H1 (cell line): ENCODE results near the gene CCDC33.

Source experiments
- CEBPB ChIP-seq: IDR thresholded peaks from 2 replicates; pipeline ENCODE4 v1.6.1; 2012; ENCODE audit warnings: low read depth, low read length
- EZH2 ChIP-seq: fragments of 200-600 bp; sonication (generic); IDR thresholded peaks from 2 replicates; pipeline ENCODE4 v1.7.1; 2012; ENCODE audit warnings: low read depth, mild to moderate bottlenecking, moderate library complexity, low read length, inconsistent platforms; ENCODE audit not compliant: severe bottlenecking
- GABPA ChIP-seq: IDR thresholded peaks from 2 replicates; pipeline ENCODE4 v1.6.1; 2011; ENCODE audit warnings: mild to moderate bottlenecking, low read length, moderate library complexity, borderline replicate concordance; ENCODE audit not compliant: insufficient read depth
- JUN ChIP-seq: IDR thresholded peaks from 2 replicates; pipeline ENCODE4 v1.6.1; 2011; ENCODE audit warnings: low read depth, mild to moderate bottlenecking, improper control_type of control experiment, low read length
- NRF1 ChIP-seq: IDR thresholded peaks from 2 replicates; pipeline ENCODE4 v1.6.1; 2011; ENCODE audit warnings: mild to moderate bottlenecking, low read depth, low read length, improper control_type of control experiment
- POLR2AphosphoS5 ChIP-seq: IDR thresholded peaks from 2 replicates; pipeline ENCODE4 v1.6.1; 2011; ENCODE audit warnings: low read depth, low read length
- RFX5 ChIP-seq: IDR thresholded peaks from 2 replicates; pipeline ENCODE4 v1.6.1; 2011; ENCODE audit warnings: low read depth, low read length, improper control_type of control experiment, borderline replicate concordance
- TF ChIP-seq, protein P1 (sequence below), 3 experiments: IDR thresholded peaks; 1 replicate in 2 of 3; 2 replicates in 1 of 3; pipeline versions ENCODE4 v1.5.1 to v1.6.1; 2011; ENCODE audit warnings: low read length in 3 of 3, mild to moderate bottlenecking in 3 of 3, inconsistent platforms in 2 of 3, low read depth in 1 of 3, moderate library complexity in 1 of 3; ENCODE audit not compliant: insufficient read depth in 1 of 3; ENCODE audit errors: control extremely low read depth in 1 of 3
- TF ChIP-seq, protein P2 (sequence below): IDR thresholded peaks from 2 replicates; pipeline ENCODE4 v1.6.1; 2011; ENCODE audit warnings: low read length, improper control_type of control experiment

- TF ChIP-seq EZH2 (no peak), RFX5 (no peak), JUN (no peak), POLR2AphosphoS5 (no peak), GABPA (no peak), CEBPB (no peak), NRF1 (no peak)
- TF ChIP-seq, protein P1, sequence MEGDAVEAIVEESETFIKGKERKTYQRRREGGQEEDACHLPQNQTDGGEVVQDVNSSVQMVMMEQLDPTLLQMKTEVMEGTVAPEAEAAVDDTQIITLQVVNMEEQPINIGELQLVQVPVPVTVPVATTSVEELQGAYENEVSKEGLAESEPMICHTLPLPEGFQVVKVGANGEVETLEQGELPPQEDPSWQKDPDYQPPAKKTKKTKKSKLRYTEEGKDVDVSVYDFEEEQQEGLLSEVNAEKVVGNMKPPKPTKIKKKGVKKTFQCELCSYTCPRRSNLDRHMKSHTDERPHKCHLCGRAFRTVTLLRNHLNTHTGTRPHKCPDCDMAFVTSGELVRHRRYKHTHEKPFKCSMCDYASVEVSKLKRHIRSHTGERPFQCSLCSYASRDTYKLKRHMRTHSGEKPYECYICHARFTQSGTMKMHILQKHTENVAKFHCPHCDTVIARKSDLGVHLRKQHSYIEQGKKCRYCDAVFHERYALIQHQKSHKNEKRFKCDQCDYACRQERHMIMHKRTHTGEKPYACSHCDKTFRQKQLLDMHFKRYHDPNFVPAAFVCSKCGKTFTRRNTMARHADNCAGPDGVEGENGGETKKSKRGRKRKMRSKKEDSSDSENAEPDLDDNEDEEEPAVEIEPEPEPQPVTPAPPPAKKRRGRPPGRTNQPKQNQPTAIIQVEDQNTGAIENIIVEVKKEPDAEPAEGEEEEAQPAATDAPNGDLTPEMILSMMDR (IDR thresholded peaks at IDR 0.05; ENCODE audit: control extremely low read depth in 1 of 3, insufficient read depth in 1 of 3, low read depth in 1 of 3, low read length in 3 of 3), result no peak
- TF ChIP-seq, protein P2, sequence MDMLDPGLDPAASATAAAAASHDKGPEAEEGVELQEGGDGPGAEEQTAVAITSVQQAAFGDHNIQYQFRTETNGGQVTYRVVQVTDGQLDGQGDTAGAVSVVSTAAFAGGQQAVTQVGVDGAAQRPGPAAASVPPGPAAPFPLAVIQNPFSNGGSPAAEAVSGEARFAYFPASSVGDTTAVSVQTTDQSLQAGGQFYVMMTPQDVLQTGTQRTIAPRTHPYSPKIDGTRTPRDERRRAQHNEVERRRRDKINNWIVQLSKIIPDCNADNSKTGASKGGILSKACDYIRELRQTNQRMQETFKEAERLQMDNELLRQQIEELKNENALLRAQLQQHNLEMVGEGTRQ, result no peak
These were observed 39.8 kb downstream of the CCDC33 start for GRCh38 chr15:74275957-74276356.
